Common myeloid progenitor, CD34-positive (primary cell): ENCODE data around the gene PPARD.

Source experiments
- CTCF ChIA-PET: fragments of 350-600 bp; sonication (Branson Sonifier 250); formaldehyde crosslinking; loops from one replicate; lab custom pipeline; 2021; ENCODE audit warnings: antibody characterized with exemption; lab: Charles Lee
- POLR2A ChIA-PET: fragments of 350-600 bp; sonication (Branson Sonifier 250); formaldehyde crosslinking; loops from one replicate; lab custom pipeline; 2021; ENCODE audit warnings: antibody characterized with exemption; lab: Charles Lee
- DNase-seq, 3 donors: peaks; one replicate each; pipeline versions ENCODE4 v3.0.0 to v3.0.0-alpha.2; 2013
- H3K27ac ChIP-seq, 2 experiments: 1 replicate in 1 of 2; 2 replicates in 1 of 2; pipeline ENCODE4 v1.7.0; 2013; ENCODE audit warnings: inconsistent platforms in 2 of 2, low read length in 2 of 2, mild to moderate bottlenecking in 2 of 2, low read depth in 1 of 2, moderate library complexity in 1 of 2; ENCODE audit not compliant: severe bottlenecking in 2 of 2, insufficient read depth in 1 of 2, poor library complexity in 1 of 2
- H3K27me3 ChIP-seq, 5 experiments: replicated peaks in 2 of 5; 1 replicate in 3 of 5; 2 replicates in 2 of 5; pipeline versions ENCODE4 v1.6.1 to v1.7.0; 2013; ENCODE audit warnings: low read length in 4 of 5, mild to moderate bottlenecking in 2 of 5, moderate library complexity in 2 of 5, inconsistent platforms in 1 of 5; ENCODE audit not compliant: insufficient read depth in 5 of 5, control insufficient read depth in 4 of 5
- H3K36me3 ChIP-seq, 4 experiments: 1 replicate in 2 of 4; 2 replicates in 2 of 4; pipeline versions ENCODE4 v1.6.1 to v1.7.0; 2013; ENCODE audit warnings: low read length in 3 of 4, control low read depth in 1 of 4, mild to moderate bottlenecking in 1 of 4; ENCODE audit not compliant: control insufficient read depth in 4 of 4, insufficient read depth in 4 of 4
- H3K4me1 ChIP-seq, 4 experiments: 1 replicate in 3 of 4; 2 replicates in 1 of 4; pipeline versions ENCODE4 v1.6.1 to v1.7.1; 2013; ENCODE audit warnings: low read length in 3 of 4, mild to moderate bottlenecking in 3 of 4, control low read depth in 1 of 4, inconsistent platforms in 1 of 4, moderate library complexity in 1 of 4; ENCODE audit not compliant: control insufficient read depth in 4 of 4, insufficient read depth in 4 of 4; ENCODE audit errors: control extremely low read depth in 1 of 4
- H3K4me3 ChIP-seq, 7 experiments: 1 replicate in 4 of 7; 2 replicates in 3 of 7; pipeline versions ENCODE4 v1.5.1 to v1.7.0; 2013; ENCODE audit warnings: mild to moderate bottlenecking in 7 of 7, low read length in 6 of 7, moderate library complexity in 6 of 7, inconsistent platforms in 2 of 7, low read depth in 2 of 7, control low read depth in 1 of 7; ENCODE audit not compliant: insufficient read depth in 4 of 7, control insufficient read depth in 1 of 7; ENCODE audit errors: extremely low read depth in 1 of 7
- H3K9me3 ChIP-seq, 5 experiments: 1 replicate in 4 of 5; 2 replicates in 1 of 5; pipeline versions ENCODE4 v1.6.1 to v1.7.1; 2013; ENCODE audit warnings: low read length in 4 of 5, mild to moderate bottlenecking in 2 of 5, inconsistent platforms in 1 of 5, low read depth in 1 of 5, moderate library complexity in 1 of 5; ENCODE audit not compliant: control insufficient read depth in 4 of 5, insufficient read depth in 2 of 5; ENCODE audit errors: control extremely low read depth in 1 of 5
- WGBS: methylation state at CpG from one replicate; pipeline ENCODE4 v1.1.5; 2013; ENCODE audit not compliant: insufficient coverage; 5-methylcytosine and 5-hydroxymethylcytosine counted together

Gene PPARD

DNA sequence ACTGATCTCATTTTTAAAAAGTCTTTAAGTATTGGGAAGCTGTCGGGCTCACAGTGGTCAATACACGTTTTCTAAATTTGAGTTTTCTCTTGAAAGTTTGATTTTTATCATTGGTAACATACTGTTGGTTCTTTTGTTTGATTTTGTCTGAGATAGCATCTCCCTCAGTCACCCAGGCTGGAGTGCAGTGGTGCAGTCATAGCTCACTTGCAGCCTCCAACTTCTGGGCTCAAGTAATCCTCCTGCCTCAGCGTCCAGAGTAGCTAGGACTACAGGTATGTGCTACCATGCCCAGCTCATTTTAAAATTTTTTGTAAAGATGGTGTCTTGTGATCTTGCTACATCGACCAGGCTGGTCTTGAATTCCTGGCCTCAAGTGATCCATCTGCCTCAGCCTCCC, 9.1 kb downstream of the PPARD start:
- Histone ChIP-seq H3K36me3 (peaks cover 0 to 6% (median 0%) of the 10 kb centered on the region in 4 experiments), H3K27ac (no peak overlapping the region), H3K4me3 (no peak overlapping the region), H3K27me3 (peaks cover 0 to 37% (median 24%) of the 10 kb centered on the region in 5 experiments), H3K9me3 (peaks cover 0 to 4% (median 3%) of the 10 kb centered on the region in 5 experiments), H3K4me1 (peaks cover 0 to 8% (median 7%) of the 10 kb centered on the region in 4 experiments)
- 100% methylated on average over 1 of the region's 4 CpGs for WGBS
- CTCF ChIA-PET, result interaction anchor here (0.9 kb wide), 1 partner anchor 116 kb away, joined by 3 read pairs; no protein-coding TSS in a partner anchor
- POLR2A ChIA-PET, result no interaction called here
- no peak for DNase-seq

DNA sequence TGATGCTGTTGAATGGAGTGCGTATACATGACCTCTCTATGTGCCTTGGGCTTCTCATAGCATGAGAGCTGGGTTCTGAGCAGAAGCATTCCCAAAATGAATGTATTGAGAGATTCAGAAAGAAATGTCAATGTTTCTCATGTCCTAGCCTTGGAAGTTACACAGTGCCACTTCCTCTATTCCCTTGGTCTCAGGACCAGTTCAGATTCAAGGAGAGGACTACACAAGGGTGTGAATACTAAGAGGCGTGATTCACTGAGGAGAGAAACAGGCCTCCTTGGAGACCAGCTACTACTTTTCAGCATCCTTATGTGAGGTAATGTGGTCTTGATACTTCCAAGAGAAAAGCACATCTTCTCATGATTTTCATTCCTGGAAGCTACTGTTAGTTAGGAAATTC, 10.4 kb downstream of the PPARD start:
- no peak overlapping the region for H3K4me3 ChIP-seq
- WGBS, result 100% methylated on average over 1 of the region's 2 CpGs
- POLR2A ChIA-PET, result no interaction called here
- peaks cover 0 to 34% (median 24%) of the 10 kb centered on the region in 5 experiments for H3K27me3 ChIP-seq
- CTCF ChIA-PET, result interaction anchor here (1.0 to 1.3 kb wide), 2 partner anchors 9 to 115 kb away, joined by 3 read pairs; no protein-coding TSS in a partner anchor
- H3K27ac ChIP-seq, result no peak overlapping the region
- H3K36me3 ChIP-seq, result peaks cover 0 to 6% (median 0%) of the 10 kb centered on the region in 4 experiments
- H3K9me3 ChIP-seq, result peaks cover 0 to 4% (median 3%) of the 10 kb centered on the region in 5 experiments
- peaks cover 0 to 8% (median 7%) of the 10 kb centered on the region in 4 experiments for H3K4me1 ChIP-seq
- no peak for DNase-seq

DNA sequence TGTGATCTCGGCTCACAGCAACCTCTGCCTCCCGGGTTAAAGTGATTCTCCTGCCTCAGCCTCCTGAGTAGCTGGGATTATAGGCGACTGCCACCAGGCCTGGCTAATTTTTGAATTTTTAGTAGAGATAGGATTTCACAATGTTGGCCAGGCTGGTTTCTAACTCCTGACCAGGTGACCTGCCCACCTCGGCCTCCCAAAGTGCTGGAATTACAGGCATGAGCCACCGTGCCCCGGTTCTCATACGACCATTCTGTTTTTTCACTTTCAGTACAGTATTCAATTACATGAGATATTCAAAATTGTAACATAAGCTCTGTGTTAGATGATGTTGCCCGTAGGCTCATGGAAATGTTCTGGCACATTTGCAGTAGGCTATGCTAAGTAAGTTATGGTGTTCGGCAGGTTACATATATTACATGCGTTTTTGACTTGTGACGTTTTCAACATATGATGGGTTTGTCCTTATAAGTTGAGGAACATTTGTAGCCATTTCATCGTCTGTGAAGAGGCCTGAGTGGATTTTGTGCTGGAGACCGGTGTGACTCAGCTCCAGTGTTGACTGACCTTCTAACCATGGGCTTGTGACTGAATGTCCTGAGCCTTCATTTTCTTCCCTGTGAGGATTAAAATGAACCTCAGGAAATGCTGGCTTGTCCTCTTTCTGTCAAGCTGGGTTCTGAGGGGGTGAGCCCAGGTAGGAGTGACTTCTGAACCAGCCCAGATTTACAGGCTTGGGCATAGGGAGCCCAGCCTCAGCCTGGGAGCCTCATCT, 12.2 kb downstream of the PPARD start:
- DNase-seq, result no peak
- H3K27ac ChIP-seq, result no peak overlapping the region
- H3K4me3 ChIP-seq, result no peak overlapping the region
- H3K9me3 ChIP-seq, result peaks cover 0 to 4% (median 3%) of the 10 kb centered on the region in 5 experiments
- ChIA-PET POLR2A (no interaction called here), CTCF (interaction anchor here (1.4 to 2.7 kb wide), 3 partner anchors 10 to 111 kb away, joined by 3 to 8 read pairs (median 6); partner anchors contain the start of gene DEF6)
- no peaks in the 10 kb centered on the region for H3K4me1 ChIP-seq
- 99% methylated on average over 7 of the region's 13 CpGs for WGBS
- H3K36me3 ChIP-seq, result peaks cover 0 to 6% (median 0%) of the 10 kb centered on the region in 4 experiments
- H3K27me3 ChIP-seq, result peaks cover 0 to 42% (median 37%) of the 10 kb centered on the region in 5 experiments

DNA sequence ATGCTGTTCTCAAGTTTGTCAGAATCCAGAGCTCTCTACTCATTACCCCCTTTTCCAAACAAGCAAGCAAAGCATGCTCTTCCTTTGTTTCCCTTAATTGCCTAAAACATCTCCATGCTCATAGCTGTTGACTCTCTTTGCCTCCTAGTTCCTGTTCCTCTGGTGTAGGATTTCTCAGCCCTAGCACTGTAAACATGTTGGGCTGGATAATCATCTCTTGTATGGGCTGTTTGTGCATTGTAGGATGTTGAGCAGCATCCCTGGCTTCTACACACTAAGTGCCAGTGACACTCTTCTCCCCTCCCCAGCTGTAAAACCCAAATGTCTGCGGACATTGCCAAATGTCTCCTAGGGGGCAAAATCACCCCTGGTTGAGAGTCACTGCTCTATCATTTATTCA, 14.0 kb downstream of the PPARD start:
- H3K27me3 ChIP-seq, result peaks cover 0 to 46% (median 38%) of the 10 kb centered on the region in 5 experiments
- H3K27ac ChIP-seq, result no peak overlapping the region
- no peak overlapping the region for H3K4me3 ChIP-seq
- ChIA-PET CTCF (interaction anchor here (1.1 to 2.7 kb wide), 3 partner anchors 12 to 59 kb away, joined by 3 to 8 read pairs (median 6); partner anchors contain the start of gene DEF6), POLR2A (interaction anchor here (1.2 kb wide), 1 partner anchor 111 kb away, joined by 4 read pairs; no protein-coding TSS in a partner anchor)
- H3K4me1 ChIP-seq, result no peaks in the 10 kb centered on the region
- DNase-seq, result no peak
- peaks cover 0 to 6% (median 0%) of the 10 kb centered on the region in 4 experiments for H3K36me3 ChIP-seq
- peaks cover 0 to 4% (median 3%) of the 10 kb centered on the region in 5 experiments for H3K9me3 ChIP-seq
- 100% methylated on average over 1 of the region's 1 CpG for WGBS

DNA sequence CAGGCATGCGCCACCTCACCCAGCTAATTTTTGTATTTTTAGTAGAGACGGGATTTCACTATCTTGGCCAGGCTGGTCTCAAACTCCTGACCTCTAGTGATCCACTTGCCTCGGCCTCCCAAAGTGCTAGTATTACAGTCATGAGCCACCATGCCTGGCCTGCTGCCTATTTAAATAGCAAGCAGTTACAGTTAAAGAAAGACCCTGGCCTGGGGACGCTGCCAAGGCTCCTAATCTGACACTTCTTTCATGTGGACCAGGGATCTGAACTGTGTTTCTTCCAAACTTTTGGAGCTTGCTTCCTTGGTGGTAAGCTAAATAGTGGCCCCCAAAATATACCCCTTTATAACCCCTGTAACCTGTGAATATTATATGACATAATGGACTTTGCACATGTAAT, 15.3 kb downstream of the PPARD start:
- no peak overlapping the region for H3K4me3 ChIP-seq
- ChIA-PET POLR2A (no interaction called here), CTCF (interaction anchor here (0.9 kb wide), 1 partner anchor 10 kb away, joined by 3 read pairs; no protein-coding TSS in a partner anchor)
- peaks cover 0 to 1% (median 0%) of the 10 kb centered on the region in 5 experiments for H3K9me3 ChIP-seq
- 86% methylated on average over 2 of the region's 4 CpGs for WGBS
- H3K27me3 ChIP-seq, result peaks cover 0 to 44% (median 39%) of the 10 kb centered on the region in 5 experiments
- no peak for DNase-seq
- H3K27ac ChIP-seq, result no peak overlapping the region
- no peaks in the 10 kb centered on the region for H3K4me1 ChIP-seq
- peaks cover 0 to 3% (median 0%) of the 10 kb centered on the region in 4 experiments for H3K36me3 ChIP-seq

DNA sequence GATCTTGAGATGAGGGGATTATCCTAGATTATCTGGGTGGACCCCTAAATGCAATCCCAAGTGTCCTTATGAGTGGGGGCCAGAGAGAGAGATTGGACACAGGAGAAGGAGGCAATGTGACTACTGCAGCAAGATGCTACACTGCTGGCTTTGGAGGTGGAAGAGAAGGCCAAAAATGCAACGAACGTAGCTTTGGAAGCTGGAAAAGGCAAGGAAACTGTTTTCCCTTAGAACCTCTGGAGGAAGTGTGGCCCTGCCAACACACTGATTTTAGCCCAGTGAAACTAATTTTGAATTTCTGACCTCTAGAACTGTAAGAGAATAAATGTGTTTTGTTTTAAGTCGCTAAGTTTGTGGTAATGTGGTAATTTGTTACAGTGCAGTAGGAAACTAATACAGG, 15.7 kb downstream of the PPARD start:
- DNase-seq, result no peak
- Histone ChIP-seq H3K9me3 (no peaks in the 10 kb centered on the region), H3K27me3 (peaks cover 0 to 43% (median 39%) of the 10 kb centered on the region in 5 experiments), H3K27ac (no peak overlapping the region), H3K4me1 (no peaks in the 10 kb centered on the region), H3K4me3 (no peak overlapping the region), H3K36me3 (no peaks in the 10 kb centered on the region)
- ChIA-PET CTCF (no interaction called here), POLR2A (no interaction called here)
- WGBS, result 95% methylated on average over 2 of the region's 3 CpGs

DNA sequence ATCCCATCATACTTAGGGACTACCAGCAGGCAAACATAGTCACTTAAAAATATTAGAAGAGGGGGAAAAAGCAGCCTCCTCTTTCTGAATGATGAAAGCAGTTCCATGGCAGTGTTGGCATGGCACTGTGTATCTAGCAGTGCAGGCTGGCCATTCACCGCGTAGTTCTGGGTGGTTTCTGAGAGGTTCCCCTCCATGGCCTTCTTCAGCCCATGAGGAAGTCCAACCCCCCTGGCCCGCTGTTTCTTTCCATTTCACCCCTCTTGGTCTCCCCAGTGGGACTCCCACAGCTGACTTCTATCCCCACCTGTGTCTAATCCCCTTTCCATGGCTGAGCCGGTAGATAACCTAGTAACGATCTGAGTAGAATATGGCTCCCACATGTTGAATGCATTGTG, 17.0 kb downstream of the PPARD start:
- Histone ChIP-seq H3K9me3 (no peaks in the 10 kb centered on the region), H3K4me1 (no peaks in the 10 kb centered on the region), H3K27ac (no peak overlapping the region), H3K27me3 (peaks cover 0 to 41% (median 36%) of the 10 kb centered on the region in 5 experiments), H3K36me3 (no peaks in the 10 kb centered on the region), H3K4me3 (no peak overlapping the region)
- WGBS, result 100% methylated on average over 4 of the region's 5 CpGs
- ChIA-PET CTCF (no interaction called here), POLR2A (no interaction called here)
- DNase-seq, result no peak
